ENCODE results near the gene SPSB2. TPM values are rescaled to one million over a fixed set of nuclear protein-coding genes. Genes with fewer than 3 reads are reported as not detected.

SPSB2 gene
- total RNA-seq, 1 donor from 2014 or later, result 4.6 TPM

GRCh38 chr12:6821591-6822425 lies 51.3 kb downstream of the SPSB2 start, which contains the start of gene GPR162:
GPR162 (plus strand) TSS chr12:6821821; CDS start chr12:6823899, 2,078 bp downstream.
- DNase-seq (ENCODE audit: low spot score), result no peak

Other genes with a start within 250 kb of the SPSB2 start
- gene LPAR5, start 237.3 kb downstream of the SPSB2 start, total RNA-seq, result 2.5 TPM
- 2.5 TPM for gene ACRBP, start 225.9 kb downstream of the SPSB2 start, total RNA-seq
- 16.7 TPM for gene ING4, start 210.2 kb downstream of the SPSB2 start, total RNA-seq
- gene ZNF384, start 183.9 kb downstream of the SPSB2 start, total RNA-seq, result 39.3 TPM
- 0.16 TPM for gene PIANP, start 172.5 kb downstream of the SPSB2 start, total RNA-seq
- gene COPS7A, start 149.3 kb downstream of the SPSB2 start, total RNA-seq, result 57.5 TPM
- gene MLF2, start 120.2 kb downstream of the SPSB2 start, total RNA-seq, result 145 TPM
- 161 TPM for gene PTMS, start 106.9 kb downstream of the SPSB2 start, total RNA-seq
- gene LAG3, start 100.8 kb downstream of the SPSB2 start, total RNA-seq, result 1.3 TPM
- 31.3 TPM for gene CD4, start 83.8 kb downstream of the SPSB2 start, total RNA-seq
- 7.0 TPM for gene GPR162, start 51.5 kb downstream of the SPSB2 start, total RNA-seq
- gene P3H3, start 44.9 kb downstream of the SPSB2 start, total RNA-seq, result 11.1 TPM
- gene GNB3, start 32.4 kb downstream of the SPSB2 start, total RNA-seq, result 1.2 TPM
- gene CDCA3, start 22.0 kb downstream of the SPSB2 start, total RNA-seq, result 0.16 TPM
- gene USP5, start 21.2 kb downstream of the SPSB2 start, total RNA-seq, result 74.8 TPM
- gene TPI1, start 5.8 kb downstream of the SPSB2 start, total RNA-seq, result 383 TPM
- gene LRRC23, start 31.5 kb upstream of the SPSB2 start, total RNA-seq, result 4.2 TPM
- gene ENO2, start 41.3 kb upstream of the SPSB2 start, total RNA-seq, result 5.3 TPM
- 148 TPM for gene ATN1, start 54.7 kb upstream of the SPSB2 start, total RNA-seq
- gene RNU7-1, start 70.5 kb upstream of the SPSB2 start, total RNA-seq, result not detected
- 125 TPM for gene C12orf57, start 70.7 kb upstream of the SPSB2 start, total RNA-seq
- gene PTPN6, start 78.1 kb upstream of the SPSB2 start, total RNA-seq, result 47.2 TPM
- gene PHB2, start 97.4 kb upstream of the SPSB2 start, total RNA-seq, result 143 TPM
- gene EMG1, start 97.6 kb upstream of the SPSB2 start, total RNA-seq, result 44.3 TPM
- gene LPCAT3, start 145.2 kb upstream of the SPSB2 start, total RNA-seq, result 60.1 TPM
- 593 TPM for gene C1S, start 187.4 kb upstream of the SPSB2 start, total RNA-seq
- 789 TPM for gene C1R, start 219.1 kb upstream of the SPSB2 start, total RNA-seq
- 68.8 TPM for gene C1RL, start 235.9 kb upstream of the SPSB2 start, total RNA-seq

All from mesenteric fat pad (tissue), 1 donor.